ENCODE measurements around the gene ACTL7A. TPM values are rescaled to one million over a fixed set of nuclear protein-coding genes. Genes with fewer than 3 reads are reported as not detected.
"Not testable (repeated sequence)": the region's sequence is repeated elsewhere in the genome, so short reads cannot be mapped to it uniquely, and the experiment has no call there.

The ACTL7A gene
- total RNA-seq, 1 donor from 2014 or later: not detected

DNA sequence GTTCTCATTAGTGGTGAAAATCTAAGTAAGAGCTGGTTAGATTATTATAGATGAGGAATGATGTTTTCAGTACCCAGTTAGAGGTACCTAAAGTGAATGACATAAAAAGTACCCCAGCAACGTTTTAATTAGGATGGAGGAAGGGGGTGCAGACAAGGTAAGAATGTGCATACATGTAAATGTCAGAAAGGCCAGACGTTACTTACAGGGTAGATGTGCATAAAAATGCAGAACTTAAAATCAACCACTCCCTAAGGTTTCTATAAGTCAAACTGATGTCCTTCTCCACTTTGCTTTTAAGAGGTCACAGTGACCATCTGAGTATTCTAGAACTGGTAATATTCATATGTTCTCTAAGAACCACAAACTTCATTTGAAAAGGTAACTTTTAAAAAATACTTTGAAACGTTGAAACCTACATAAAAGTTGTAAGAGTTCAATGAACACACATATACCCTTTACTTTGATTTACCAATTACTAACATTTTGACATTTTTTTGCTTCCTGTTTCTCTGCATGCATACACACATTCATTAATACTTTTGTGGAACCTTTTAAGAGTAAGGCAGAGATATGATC is 18.8 kb downstream of the ACTL7A start:
- no peak for ATAC-seq

- no peak for ATAC-seq
Measured at GRCh38 chr9:108882052-108882888, 20.2 kb downstream of the ACTL7A start.

DNA sequence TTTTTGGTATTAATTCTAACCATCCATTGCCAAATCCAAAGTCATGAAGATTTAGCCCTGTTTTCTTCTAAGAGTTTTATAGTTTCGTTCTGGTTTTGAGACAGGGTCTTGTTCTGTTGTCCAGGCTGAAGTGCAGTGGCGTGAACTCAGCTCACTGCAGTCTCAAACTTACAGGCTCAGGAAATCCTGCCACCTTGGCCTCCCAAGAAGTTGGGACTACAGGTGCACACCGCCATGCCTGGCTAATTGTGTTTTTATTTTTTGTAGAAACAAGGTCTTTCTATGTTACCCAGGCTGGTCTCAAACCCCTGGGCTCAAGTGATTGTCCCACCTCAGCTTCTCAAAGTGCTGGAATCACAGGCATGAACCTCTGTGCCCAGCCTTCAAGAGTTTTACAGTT is 21.0 kb downstream of the ACTL7A start:
- no peak for ATAC-seq

- no peak for ATAC-seq
Measured at GRCh38 chr9:108884701-108885100, 22.6 kb downstream of the ACTL7A start.

- peak; percentile 28 for ATAC-seq
Measured at GRCh38 chr9:108885643-108886348, 23.7 kb downstream of the ACTL7A start.

GRCh38 chr9:108886594-108887271 is 24.7 kb downstream of the ACTL7A start:
- not testable (repeated sequence) for ATAC-seq

DNA sequence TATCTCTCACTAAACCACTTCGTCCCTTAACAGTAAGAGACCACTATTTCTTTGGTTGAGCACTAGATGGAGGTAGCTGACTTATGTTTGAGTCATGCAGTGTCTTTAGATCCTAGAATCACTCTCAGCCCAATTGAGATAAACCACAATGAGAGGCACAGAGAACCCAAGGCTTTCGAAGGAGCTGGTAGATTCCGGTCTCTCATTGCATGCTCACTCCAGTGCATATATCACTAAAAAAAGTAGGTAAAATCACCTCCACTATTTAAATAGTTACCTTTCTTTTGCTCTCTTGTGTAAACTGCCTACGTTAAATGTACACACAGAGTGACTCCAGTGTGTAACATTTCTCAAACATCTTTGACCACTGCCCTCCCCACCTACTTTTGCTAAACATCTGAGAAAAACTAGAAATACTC is 27.6 kb downstream of the ACTL7A start:
- no peak for ATAC-seq

DNA sequence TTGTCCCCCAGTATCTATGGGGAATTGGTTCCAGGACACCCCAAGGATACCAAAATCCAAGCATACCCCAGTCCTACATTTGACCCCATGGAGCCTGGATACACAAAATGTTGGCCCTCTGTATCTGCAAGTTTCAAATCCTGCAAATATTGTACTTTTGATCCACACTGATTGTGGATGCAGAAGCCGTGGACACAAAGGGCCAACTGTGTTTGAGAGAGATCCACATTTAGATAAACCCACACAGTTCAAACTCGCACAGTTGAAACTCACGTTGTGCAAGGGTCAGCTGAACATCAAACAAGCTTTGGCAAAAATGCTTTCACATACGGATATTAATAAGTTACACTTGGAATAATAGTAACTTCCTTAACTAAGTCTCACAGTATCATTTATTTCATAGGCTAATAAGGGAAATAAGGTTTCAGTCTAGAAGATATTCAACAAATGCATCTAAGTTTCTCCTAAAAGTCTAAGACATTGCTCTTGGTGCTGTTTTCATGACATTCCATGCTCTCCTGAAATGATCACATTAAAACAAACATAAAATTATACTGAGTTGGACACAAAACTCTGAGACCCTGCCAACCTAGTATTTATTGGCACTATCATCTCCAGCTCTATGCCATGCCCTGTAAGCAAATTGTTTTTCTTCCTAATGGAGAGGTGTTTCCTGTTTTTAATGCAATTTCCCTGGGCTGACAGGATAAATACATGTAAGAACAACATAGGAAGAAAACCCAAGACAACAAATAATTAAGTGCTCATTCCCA is 32.3 kb downstream of the ACTL7A start:
- ATAC-seq: no peak

GRCh38 chr9:108897324-108898096 is 35.4 kb downstream of the ACTL7A start:
- no peak for ATAC-seq

DNA sequence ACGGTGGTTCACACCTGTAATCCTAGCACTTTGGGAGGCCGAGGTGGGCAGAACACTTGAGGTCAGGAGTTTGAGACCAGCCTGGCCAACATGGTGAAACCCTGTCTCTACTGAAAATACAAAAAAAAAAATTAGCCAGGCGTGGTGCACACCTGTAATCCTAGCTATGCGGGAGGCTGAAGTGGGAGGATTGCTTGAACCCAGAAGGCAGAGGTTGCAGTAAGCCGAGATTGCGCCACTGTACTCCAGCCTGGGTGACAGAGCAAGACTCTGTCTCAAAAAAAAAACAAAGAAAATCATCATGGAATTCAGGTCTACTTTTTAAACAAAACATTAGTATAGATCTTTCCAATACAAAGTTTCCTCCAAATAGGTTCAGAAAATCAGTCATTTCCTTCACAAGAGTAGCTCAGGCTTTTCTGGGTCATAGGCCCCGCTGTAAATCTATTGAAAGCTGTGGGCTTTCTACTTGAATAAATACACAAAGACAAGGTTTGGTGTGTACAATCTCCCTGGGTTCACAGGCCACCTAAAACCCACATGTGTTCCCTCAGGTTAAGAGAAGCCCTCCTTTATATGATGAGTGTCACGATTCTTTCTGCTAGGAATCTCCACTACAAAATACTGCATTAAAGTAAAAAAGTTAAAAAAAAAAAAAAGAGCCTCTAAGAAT is 37.1 kb downstream of the ACTL7A start:
- not testable (repeated sequence) for ATAC-seq

DNA sequence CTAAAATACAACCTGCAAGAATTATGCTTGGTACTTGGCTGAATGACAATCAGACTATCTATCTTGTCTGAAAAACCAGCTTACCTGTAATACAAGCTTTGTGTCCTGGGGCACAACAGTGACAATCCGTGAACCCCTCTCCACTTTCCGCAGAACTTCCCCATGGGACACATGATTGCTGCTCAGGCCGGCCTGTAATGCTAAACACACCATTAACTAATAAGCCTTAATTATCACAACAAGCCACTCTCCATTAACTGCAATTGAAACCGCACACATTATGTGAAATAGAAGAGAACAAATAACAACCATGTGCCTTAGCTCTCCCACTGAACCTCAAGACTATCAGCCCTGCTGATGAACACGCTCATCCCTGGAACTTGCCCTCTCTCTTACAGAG is 38.1 kb downstream of the ACTL7A start:
- no peak for ATAC-seq

DNA sequence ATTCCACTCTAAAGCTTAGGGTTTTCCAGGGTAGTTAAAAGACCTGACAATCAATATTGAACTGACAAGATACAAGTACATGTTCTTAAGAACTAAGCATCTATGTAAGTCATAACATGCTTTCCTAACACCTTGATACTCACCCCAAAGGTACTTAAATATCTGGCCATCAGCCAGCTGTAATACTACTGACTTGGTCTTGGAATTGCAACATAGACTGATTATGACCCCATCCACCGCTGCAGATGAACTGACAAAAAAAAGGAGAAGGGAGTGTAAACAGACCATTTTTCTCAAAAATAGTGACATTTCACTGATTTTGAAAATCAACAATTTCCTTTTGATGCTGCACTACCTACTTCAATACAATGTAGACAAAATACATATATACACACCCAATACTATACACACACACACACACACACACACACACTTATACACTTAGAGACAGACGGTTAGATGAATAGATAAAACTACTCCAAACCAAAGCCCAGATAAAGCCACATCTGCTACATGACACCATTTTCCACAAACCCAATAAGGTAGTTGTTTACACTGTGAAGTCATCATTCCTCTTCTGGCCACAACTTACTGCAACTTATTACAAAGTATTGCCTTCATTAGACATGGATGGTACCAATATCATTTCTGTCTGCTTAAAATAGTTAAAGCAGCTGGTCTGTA is 41.5 kb downstream of the ACTL7A start:
- ATAC-seq: no peak

GRCh38 chr9:108904161-108904560 is 42.1 kb downstream of the ACTL7A start:
- no peak for ATAC-seq

- ATAC-seq: no peak
Measured at GRCh38 chr9:108905494-108905893, 43.4 kb downstream of the ACTL7A start.

DNA sequence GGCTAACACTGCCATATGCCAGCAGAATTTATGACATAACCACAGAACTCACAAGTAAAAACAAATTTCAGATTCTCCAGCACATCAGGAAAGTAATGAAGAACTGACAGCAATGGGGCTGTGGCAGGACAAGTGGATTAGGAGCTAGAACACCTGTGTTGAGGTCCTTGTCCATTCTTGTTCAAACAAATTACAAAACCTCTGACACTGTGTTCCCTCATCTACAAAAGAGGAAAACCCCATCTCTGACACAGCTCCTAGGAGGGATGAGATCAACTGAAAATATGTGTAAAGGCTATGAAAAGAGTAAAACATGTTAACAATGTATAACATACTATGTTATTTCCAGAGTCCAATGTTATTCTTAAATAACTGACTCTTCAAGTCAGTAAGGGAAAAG is 48.3 kb downstream of the ACTL7A start:
- ATAC-seq: no peak

DNA sequence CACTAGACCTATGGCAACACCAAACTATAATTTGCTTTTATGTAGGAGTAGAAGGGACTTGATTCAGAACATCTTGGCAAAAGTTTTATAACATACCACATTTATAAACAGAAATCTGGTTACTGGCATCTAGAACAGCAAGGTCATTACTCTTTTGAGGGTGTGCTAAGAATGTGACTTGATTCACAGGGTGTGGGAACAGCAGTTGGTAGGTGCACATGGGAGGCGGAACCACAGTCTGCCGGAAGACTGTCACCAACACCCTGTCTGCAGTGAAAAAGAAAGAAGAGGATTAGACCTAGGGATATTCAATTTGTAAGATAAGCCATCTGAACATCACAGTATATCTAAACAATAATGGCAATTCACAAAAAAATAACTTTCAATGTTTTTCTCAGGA is 48.8 kb downstream of the ACTL7A start:
- peak; percentile 57 for ATAC-seq

GRCh38 chr9:108911820-108912219 is 49.8 kb downstream of the ACTL7A start:
- no peak for ATAC-seq

Measured in esophagus mucosa (tissue), 1 donor.